ENCODE data around the gene NTNG1.
"Not testable (repeated sequence)": the region's sequence is repeated elsewhere in the genome, so short reads cannot be mapped to it uniquely, and the experiment has no call there.

NTNG1 gene

DNA sequence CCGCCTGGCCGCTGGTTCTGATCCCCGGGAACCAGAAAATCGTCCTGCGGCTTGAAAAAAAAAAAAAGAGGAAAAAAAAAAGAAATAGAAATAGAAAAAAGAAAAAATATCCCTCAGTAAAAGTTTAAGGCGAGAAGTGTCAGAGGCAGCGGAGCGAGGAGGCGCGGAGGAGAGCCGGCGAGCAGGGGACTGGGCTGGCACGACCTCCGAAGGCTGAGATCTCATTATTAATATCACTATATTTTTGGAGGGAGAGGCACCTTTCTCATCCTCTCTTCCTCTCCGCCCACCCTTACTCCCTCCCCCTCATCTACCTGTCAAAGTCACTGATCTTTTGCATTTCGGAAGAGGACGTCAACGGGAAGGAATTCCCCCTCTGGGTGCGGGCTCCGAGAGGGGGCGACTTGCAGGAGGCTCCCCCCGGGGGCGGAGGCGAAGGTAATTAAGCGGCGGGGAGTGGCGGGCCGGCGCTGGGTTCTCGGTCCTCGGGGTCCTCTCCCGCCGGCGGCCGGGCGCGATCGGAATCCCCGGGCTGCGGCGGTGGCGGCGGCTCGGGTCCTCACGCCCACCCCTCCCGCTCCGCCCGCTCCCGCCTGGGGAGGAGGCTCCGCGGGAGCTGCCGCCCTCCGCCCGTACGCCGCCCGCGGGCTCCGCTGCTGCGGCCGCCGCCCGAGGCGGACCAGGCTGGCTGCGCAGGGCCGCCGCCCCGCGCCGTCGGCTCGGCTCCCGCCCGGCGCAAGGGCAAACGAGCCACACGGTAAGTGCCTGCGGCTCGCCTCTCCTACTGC is at the start of gene NTNG1:
Gene NTNG1, plus strand, starts transcription at position 337 of the 788 bp plus-strand sequence.
- FAIRE-seq, result no peak

DNA sequence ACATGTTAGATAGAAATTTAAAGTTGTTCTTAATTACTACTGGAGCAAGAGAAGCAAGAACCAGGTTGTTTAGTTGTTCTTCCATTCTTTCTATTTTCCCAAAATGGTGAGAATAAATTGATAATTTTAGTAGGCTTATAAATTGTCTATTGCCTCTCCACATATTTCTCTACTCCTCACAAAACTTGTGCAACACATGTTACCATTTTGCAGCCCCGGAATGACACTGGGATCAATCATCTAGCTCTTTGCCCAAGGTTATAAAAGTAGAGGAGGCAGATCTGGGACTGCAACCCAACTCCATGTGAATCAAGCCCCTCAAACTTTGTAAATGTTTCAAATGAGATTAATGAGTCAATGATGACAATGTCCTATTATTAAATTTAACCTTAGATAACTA is 49.4 kb upstream of the NTNG1 start:
- FAIRE-seq, result no peak

DNA sequence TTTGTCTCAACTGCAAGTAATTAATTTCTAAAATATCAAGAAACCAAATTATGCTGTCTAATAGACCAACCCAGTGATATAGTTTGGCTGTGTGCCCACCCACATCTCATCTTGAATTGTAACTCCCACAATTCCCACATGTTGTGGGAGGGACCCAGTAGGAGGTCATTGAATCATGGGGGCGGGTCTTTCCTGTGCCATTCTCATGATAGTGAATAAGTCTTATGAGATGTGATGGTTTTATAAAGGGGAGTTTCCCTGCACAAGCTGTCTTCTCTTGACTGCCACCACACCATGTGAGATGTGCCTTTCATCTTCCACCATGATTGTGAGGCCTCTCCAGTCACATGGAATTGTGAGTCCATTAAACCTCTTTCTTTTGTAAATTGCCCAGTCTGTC is 47.4 kb upstream of the NTNG1 start:
- not testable (repeated sequence) for FAIRE-seq

DNA sequence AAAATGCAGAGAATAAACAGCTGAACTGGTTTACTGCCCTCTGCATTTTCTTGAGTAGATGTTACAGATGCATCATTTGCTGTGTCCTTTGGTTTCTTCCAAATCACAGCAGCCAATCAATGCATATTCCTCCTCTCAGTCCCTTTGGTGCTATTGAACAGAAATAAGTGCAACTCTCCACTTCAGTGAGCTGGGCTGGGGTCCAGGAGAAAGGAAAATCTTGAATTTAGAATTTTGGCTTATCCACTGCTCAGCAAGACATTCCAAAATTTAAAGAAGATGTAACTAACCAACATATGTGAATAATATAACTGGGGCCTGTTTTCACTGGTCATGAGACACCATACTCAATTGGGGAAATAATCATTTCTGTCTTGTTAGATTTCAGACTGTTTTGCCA is 45.2 kb upstream of the NTNG1 start:
- no peak for FAIRE-seq

DNA sequence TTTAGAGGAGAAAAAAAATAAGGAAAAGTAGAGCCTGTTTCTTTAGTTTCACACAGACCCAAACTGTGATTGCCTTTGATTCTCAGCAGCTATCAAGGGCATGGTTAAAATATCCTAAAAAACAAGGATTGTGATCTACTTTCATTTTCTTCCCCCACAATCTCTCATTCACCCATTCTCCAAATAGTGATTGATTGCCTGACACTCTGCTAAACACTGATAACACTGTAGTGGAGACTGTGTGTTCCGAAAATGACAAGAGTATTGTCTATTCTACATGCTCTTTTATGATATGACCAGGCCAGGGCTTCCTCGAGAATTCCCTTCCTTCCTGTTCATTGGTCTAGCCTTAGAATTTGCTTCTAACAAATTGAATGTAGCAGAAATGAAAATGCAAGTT is 44.1 kb upstream of the NTNG1 start:
- no peak for FAIRE-seq

DNA sequence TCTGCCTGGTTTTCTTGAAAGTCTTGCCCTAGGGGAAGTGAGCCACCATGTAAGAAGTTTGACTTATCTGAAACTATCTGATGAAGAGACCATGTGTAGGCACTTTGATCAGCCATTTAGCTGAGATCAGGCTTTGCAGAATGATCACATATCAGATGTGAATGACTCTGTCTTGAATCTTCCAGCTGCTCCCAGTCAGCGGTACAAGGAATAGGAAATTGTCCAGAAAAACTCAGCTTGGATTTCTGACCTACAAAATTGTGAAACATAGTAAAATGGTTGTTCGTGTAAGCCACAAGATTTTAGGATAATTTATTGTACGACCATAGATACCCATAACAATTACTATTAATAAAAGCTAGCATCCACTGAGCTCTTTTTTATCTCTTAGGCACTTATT is 41.9 kb upstream of the NTNG1 start:
- no peak for FAIRE-seq

DNA sequence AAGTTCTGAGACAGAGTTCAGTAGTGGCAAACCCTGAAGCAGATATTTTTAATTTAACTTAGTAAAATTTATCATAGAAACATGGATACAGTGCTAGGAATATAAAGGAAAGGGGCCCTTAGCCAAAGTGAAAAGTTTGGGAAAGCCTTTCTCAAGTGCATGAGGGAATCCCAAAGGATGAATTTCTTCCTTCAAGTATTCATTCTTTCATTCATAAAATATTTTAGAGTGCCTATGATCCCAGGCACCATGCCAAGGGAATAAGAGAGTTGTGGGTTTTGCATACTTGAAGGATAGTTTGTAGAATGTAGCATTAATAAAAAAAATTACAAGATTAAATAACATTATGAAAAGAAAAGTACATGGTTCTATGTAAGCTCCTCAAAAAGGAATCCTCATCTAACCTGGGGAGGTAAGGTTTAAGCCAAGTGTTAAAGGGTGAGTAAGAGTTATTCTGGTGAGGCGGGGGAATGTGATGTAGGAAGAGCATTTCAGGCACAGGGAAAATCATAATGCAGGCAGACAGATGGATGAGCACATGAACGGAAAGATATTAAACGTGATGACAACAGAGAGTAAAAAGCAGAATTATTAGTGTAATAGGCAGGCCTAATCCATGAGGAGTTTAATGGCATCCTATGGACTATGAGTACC is 40.4 kb upstream of the NTNG1 start:
- FAIRE-seq, result no peak

DNA sequence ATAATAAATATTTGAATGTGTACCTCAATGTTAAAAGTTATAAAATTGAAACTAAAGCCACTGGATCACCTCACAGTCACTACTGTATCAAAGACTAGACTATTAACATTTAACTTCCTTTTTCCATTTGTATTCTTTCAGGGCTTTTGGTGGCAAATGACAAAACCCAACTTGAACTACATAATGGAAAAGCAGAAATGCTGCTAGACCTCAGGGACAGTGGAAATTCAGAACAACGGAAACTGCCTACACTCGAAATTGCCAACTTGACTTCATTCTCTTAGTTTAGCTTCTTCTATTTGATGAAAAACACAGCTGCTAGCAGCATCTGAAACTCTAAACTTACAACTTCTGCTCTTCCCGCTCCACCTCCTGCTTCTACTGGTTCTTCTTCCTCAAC is 34.9 kb upstream of the NTNG1 start:
- FAIRE-seq, result no peak

DNA sequence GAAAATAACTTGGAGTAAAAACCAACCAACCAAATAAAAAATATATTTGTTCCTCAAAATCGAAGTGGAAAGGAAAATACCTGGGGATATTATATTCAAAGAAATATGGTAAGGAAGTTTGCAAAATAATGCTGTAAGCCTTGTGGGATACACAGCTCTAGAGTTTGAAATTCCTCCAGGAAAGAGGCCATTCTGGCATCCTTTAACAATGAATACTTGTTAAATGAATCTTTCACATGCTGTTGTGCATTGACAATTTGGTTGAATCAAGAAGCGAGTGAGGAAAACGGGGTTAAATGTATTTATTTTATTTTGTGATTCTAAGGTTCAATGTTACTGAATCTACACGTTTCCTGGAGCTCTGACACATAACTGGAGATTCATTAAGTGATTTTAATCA is 30.5 kb upstream of the NTNG1 start:
- FAIRE-seq, result no peak

DNA sequence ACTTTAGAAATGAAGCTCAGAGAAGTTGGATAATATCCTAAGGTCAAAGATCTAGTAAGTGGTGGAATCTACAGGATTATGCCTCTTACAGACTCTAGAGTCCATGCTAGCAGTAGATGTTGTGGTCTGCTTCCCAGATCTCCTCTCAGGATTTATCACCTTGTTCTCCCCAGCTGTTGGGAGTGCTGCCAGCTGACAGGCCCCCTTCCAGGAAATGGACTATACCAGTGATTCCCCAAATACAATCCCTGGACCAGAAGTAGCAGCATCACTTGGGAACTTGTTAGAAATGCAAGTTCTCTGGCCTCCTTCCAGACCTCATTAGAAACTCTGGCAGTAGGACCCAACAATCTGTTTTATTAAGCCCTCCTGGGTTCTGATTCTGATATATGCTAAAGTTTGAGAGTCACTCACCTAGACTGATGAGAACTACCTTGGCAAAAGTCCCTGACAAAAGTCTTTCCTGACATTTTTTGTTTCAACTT is 24.5 kb upstream of the NTNG1 start:
- FAIRE-seq, result no peak

DNA sequence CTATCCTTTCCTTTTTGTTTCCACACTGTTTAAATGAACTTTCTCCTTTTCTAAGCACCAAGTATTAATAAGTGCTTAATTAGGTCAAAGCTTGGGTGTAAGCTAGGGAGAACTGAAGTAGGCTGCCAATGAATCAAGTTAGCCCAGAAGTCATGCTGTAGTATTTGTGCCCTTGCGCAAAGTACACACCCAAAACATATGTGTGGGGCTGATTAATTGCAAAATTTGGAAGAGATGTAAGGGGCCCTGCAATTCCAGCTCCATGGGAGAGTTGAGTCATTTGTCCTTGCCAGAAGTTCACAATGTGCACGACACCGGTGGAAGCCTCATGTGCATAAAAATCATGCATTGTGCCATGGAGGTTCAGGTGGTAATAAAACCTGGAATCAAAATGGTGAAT is 18.6 kb upstream of the NTNG1 start:
- no peak for FAIRE-seq

DNA sequence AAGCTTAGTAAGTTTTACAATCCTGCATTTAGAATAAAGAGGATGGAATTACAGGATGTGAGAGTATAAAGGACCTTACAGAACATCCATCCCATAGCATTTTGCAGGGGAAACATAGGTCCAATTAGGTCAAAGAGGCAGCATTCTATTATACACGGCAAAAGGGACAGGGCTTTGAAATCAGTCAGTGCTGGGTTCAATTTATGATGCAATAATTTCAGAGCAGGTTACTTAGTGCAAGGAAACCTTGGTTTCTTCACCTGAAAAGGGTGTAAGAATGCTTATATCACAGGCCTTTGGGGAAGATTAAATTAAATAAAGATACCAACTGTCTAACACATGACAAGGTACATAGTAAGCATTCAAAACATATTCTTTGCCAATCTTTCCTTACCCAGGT is 17.1 kb upstream of the NTNG1 start:
- no peak for FAIRE-seq

DNA sequence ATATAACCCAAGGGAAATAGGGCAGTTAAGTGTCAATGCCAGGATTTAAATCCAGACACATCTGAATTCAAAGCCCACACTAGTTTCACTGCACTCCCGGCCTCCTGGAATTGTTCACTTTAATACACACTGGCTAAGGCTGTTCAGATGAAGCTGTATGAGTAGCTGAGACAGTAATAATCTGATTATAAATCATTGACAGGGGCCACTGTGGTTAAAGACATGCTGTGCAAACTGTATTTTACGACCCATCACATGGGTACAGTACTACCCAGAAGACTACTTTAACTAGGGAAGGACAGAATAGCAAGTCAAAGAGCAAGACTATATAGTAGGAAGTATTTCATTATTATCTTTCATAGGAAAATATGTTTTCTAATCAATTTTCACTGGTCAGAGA is 16.1 kb upstream of the NTNG1 start:
- FAIRE-seq, result no peak

DNA sequence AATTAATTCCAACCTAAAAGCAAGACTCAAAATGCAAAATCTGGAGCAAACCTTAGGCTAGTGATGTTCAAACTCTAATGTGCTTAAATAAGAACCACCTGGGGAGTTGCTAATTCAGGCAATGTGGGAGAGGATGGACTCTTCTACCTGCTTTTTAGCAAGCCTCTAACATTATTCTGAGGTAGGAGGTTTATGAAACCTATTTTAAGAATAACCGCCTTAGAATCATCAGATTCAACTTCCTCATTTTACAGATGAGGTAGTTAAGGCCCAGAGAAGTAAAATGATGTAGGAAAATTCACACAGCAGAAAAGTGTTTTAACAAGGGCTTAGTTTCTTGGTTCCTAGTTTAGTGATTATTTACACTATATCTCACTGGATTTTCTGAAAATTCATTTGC is 8.6 kb upstream of the NTNG1 start:
- FAIRE-seq, result no peak

DNA sequence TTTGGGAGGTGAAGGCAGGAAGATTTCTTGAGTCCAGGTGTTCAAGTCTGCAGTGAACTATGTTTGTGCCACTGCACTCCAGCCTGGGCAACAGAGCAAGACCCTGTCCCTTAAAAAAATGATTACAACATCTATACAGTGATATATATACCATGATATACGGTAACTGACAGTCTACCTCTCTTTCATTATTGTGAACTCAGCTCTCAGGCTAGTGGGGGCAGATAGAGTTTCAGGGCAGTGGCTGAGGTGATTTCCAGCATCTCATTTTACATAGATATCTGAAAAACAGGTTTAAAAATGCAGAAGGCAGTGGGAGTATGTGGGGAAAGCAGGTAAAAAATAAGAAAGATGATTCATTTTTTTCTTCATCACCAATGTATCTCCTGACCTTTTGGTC is 8.1 kb upstream of the NTNG1 start:
- FAIRE-seq, result no peak

DNA sequence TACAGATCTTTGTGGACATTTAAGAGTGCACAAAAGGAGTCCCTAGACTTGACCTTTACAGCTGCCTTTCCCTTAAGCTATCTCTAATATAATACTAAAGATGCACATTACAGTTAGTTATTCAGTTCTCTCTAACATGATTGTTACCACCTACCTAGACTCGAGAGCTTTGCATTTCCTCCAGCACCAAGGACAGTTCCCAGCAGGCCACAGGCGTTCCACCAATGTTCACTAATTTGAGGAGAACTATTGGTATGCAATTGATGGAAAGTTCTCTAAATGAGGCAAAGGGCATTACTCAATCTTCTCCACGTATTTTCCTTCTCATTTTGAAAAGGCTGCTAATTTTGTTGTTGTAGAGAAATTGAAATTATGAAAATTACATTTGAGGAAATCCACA is 5.4 kb upstream of the NTNG1 start:
- FAIRE-seq, result no peak

DNA sequence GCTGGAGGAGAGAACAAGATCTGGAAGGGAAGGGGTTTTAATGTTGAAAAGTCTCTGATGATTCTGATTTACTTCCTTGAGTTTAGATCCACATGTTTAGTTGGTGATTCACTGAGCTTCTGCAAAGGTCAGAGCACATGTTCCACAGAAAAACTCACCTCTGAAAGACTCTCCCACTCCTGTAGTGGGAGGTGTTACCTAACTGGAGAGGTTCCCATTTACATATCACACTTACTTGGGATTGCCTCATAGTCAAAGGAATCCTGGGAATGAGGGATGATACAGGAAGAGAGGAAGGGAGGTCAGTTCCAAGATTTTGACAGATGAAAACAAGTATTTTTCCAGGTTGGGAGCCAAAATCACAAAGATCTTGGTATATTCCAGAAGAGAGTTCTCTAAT is 2.7 kb upstream of the NTNG1 start:
- FAIRE-seq, result no peak

DNA sequence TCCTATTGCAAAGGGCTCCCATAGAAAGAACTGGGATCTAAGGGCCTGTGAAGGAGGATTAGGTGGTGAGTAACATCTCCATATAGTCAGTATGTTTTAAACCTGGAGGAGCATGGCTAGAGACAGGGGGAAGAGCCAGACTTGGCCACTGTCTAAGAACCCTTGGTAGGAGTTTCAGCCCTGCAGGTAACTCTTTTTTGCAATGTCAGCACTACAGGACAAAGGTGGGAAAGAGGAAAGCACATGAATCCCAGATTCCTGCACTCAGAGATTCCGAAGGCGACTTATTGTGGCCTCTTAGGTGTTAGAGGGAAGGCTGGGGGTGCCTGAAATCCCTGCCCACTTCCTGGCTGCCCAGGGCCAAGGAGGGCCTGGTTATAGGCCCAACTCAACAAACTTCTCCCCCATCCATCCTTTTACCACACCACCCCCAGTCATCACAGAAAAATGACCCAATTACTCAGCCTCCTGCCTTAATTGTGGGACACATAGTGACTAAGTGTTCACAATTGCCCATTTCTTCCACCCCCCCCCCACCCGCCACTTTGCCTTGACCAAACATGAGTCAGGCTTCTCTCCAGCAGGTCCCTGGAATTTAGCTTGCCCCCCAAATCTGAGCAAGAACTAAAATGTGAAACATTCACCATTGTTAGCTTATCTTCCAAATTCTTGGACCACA is 1.9 kb upstream of the NTNG1 start:
- FAIRE-seq, result no peak

DNA sequence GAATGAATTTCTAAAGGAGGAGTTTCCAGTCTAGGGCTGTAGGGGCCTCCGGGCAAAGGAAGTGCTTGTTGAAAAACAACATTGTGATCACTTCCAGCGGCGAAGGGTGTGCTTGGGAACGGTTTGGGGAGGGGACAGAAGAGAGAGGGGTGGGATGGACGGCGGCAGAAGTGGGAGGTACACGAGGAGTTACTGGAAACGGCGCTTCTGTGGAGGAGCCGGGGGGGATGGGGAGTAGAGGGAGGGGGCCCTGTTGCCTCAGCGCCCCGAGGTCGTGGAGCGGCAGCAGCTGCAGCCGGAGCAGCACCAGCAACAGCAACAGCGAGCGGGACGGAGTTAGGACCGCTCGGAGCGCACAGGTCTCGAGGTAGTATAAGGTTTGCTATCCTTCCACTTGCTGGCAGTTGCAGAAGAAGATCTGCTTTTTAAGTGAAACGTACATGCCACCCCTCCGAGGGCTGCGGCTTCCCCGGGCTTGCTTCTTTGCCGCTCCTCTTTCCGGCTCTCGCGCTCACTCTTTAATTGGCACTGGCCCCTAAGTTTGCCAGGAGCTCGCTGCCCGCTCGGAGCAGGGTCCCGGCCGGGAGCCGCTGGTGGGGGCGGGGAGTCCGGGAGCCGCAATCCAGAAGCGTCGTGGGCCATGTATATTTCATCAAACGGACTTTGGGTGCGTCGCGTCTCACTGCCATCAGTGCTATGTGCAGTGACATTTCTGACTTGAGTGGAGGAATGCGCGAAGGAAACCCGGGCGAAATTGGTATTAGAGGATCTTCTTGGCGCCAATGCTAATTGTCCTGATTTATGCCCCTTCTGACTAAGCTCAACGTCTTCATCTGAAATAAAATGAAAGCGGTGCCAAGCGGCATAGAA is 771 bp upstream of the NTNG1 start:
- FAIRE-seq, result no peak

DNA sequence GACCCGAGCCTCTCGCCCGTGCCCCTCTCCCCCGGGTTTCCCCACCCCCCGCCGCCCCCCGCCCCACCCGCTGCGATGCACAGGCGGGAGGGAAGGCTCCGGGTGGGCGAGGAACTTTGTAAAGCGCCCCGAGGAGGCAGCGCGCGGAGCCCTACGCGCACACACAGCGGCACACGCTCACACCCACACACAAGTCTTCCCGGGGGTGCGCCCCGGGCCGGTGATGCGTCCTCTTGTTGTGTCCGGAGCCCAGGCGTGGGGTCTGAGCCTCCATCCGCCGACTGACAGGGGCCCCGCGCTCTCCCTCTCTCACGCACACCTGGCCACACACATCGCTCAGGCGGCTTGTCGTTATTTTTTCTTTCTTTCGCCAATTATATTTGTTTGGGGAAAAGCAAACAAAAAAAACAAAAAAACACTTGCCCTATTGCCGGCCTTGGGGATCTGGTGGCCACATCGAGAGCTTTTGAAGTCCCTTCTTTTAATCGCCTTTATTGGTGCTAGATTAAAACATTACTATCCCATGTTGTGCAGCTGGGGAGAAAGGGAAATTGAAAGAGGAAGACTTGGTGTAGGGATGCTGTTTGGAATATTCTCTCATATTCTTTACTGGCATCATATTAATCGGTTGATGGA is 770 bp downstream of the NTNG1 start:
- no peak for FAIRE-seq

DNA sequence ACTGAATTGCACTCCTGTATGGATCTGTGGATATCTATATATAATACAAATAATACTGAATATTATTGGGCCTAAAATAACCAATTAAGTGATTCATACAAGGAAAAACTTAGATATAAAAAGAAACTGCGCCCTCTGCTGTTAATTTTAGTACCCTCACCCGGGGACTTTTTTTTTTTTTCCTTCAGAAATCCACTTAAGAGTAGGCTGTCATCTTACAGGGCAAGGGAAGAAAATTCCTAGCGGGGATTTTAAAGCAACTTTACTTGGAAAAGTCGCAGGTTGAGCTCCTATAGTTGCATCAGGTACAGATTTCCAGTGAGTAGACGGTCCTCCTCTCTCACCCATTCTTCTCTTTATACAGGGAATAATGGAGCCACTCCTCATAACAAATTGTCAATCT is 1.3 kb downstream of the NTNG1 start:
- FAIRE-seq, result no peak

DNA sequence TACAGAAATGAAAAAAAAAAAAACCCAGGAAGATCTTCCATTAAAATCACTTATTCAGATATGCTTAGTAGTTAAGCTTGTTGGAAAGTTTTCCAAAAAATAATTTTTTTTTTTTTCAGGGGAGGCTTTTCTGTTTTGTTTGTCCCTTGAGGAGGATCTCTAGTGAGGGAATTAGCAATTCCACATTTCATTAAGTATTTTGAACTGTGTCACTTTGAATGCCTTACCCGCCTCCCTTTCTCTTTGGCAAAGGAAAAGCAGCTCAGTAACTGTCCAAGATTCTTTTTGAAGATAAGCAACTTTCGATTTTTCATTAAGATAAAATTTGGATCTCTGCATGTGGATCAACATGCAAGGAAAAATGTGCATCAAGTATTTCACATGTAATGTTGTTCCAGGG is 1.8 kb downstream of the NTNG1 start:
- FAIRE-seq, result no peak
